Smooth muscle cell of the pulmonary artery (primary cell): Measurements from ENCODE around the gene FAM221B. TPM values are rescaled to one million over a fixed set of nuclear protein-coding genes. Genes with fewer than 3 reads are reported as not detected.

ENCODE experiments used
- total RNA-seq: library from RNA; depleted of rRNA; stranded (reverse); fragments of >200 nt; gene quantifications from 2 replicates; pipeline ENCODE4 v1.2.3, GENCODE V29; 2014

Gene FAM221B, protein sequence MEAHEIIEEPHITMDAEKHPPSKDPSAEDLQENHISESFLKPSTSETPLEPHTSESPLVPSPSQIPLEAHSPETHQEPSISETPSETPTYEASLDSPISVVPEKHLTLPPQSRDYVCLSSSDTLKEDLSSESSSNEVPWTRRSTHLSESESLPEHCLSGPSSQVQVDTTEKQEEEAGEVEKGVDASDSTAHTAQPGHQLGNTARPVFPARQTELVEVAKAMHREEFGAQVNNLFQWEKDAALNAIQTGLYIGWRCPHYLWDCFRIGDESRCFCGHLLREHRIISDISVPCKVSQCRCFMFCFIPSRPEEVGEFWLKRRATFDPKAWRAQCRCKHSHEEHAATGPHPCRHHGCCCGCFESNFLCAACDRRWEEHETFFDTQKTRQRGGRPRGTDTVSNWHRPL
- total RNA-seq, result not detected in 2 replicates

DNA sequence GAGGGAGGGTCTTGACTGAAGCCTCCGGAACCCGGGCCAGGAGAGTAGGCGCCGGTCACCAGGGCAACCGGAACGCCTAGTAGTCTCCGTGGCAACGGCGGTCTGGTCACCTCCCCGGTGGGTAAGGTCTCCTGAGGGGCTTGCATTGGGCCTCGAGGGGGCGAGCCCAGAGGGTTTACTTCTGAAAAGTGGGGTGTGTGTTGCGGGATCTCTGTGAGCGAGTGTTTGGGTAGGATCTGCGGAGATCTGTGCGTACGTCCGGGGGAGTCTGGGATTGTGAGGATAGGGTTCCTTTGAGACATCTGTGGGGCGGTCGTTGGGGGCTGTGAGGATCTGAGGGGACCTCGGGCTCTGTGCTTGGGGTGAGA, at the start of gene FAM221B:
Gene FAM221B, minus strand, starts transcription at position 17 of the 368 bp plus-strand sequence. CDS start 2,571 bp downstream, outside the sequence.

GRCh38 chr9:35870351-35870923, 41.9 kb upstream of the FAM221B start, which contains the start of gene OR13J1:
TSS of gene OR13J1 (minus strand) at chr9:35870401. CDS start at chr9:35870401, 0 bp downstream.

DNA sequence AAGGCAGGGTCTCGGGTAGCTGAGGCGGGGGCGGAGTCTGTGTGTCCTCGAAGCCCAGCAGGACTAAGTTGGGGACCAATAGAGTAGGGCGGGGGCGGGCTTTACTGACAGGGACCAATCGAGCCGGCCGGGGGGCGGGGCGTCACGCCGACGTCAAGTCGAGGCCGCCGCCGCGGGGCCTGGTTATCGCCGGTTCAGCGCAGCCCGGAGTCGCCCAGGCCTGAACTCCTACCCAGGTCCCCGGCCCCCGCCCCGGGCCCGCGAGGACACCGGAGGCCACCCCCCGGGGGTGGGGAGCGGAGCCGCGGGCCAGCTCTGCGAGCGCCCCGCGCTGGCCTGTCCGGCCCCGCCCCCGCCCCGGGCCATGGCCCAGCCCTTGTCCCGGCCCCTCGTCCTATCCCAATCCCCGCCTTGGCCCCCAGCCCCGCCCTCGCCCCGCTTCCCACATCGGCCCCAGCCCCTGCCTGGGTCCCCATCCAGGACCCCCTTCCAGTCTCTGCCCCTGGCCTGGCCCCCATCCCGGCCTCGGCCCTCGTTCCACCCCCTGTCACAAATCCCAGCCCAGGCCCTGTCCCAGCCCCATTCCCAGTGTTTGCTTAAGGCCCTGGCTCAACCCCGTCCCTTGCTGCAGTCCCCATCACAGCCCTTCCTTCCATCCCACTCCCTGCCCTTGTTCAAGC, 692 bp upstream of the FAM221B start, which contains the start of gene TMEM8B:
Gene TMEM8B, plus strand, starts transcription at position 145 of the 680 bp plus-strand sequence. Its CDS starts 220 bp downstream, at position 365.

GRCh38 chr9:35814841-35815543, 13.5 kb downstream of the FAM221B start, which contains the start of gene HINT2:
TSS of gene HINT2 (minus strand) at chr9:35815042. CDS start at chr9:35814979, 63 bp downstream.

DNA sequence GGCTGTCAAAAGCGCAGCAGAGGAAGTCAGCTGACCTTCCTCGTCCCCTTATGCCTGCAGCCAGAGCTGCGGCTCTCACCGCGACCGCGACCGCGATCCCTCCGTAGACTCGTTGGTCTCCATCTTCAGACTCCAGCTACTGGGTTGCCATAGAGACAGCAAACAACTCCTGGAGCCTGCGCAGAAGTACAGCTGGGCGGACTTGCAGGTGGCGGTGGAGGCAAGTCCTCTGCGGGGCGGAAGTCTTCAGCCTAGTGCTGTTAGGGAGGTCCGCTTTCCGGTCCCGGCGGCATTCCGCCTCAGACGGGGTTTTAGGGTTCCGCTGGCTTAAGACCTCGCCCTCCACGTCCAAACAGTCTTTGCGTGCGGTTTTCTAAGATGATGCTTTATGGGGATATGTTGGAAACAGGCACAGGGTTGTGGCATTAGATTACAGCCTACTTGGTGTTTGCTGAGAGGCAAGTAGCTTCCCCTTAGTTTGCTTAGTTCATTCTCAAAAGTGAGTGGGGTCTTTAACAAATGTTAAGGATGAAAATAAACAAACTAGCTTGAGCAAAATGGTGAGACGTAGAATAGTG, 16.4 kb downstream of the FAM221B start, which contains the start of gene SPAG8:
Gene SPAG8, minus strand, starts transcription at position 238 of the 578 bp plus-strand sequence. Its CDS starts 115 bp downstream, at position 123.

DNA sequence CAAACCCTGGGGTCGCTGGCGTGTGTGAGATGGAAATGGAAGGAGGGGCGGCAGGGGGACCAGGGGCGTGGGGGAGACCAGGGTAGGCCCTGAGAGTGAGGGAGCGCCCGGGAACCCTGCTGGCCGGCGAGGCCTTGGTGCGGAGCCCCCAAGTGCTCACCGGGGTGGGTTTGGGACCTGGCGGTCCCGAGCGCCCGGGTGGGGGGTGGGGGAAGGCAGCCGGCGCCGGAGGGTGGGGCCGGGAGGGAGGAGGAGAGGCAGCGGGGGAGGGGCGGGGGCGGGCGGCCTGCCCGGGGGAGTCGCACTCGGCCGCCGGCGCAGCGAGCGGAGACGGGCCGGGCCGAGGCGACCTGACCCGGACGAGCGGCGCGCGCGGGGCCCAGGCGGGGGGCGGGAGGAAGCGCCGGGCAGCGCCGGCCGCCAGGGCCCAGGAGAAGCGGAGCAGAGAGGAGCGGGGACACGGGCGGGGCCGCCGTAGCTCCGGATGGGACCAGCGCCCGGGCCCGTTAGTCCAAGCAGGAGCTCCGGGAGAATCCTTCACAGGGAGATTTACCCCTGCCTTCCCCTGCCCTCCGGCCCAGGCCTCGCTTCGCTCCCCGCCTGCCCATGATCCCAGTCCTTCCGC, 37.1 kb downstream of the FAM221B start, which contains the start of gene NPR2:
Gene NPR2, plus strand, starts transcription at position 295 of the 625 bp plus-strand sequence. CDS start 818 bp downstream, outside the sequence.

Other genes starting within 250 kb of the FAM221B start
- 11.5 and 16.1 TPM in 2 replicates for gene TESK1, start 223.5 kb downstream of the FAM221B start, total RNA-seq
- 0.46 and 0.78 TPM in 2 replicates for gene CD72, start 210.3 kb downstream of the FAM221B start, total RNA-seq
- gene SIT1, start 177.8 kb downstream of the FAM221B start, total RNA-seq, result 0.07 TPM in 1 of 2 replicates, not detected in the other
- 20,891 and 22,749 TPM in 2 replicates for gene RMRP, start 170.7 kb downstream of the FAM221B start, total RNA-seq
- 15.1 and 17.9 TPM in 2 replicates for gene CCDC107, start 170.4 kb downstream of the FAM221B start, total RNA-seq
- gene ARHGEF39, start 163.5 kb downstream of the FAM221B start, total RNA-seq, result 0.26 and 0.83 TPM in 2 replicates
- gene CA9, start 154.8 kb downstream of the FAM221B start, total RNA-seq, result 10.0 and 181 TPM in 2 replicates
- gene TPM2, start 138.8 kb downstream of the FAM221B start, total RNA-seq, result 511 and 885 TPM in 2 replicates
- 616 and 792 TPM in 2 replicates for gene TLN1, start 96.5 kb downstream of the FAM221B start, total RNA-seq
- 62.6 and 72.7 TPM in 2 replicates for gene CREB3, start 96.1 kb downstream of the FAM221B start, total RNA-seq
- 24.0 and 30.9 TPM in 2 replicates for gene GBA2, start 79.5 kb downstream of the FAM221B start, total RNA-seq
- gene RGP1, start 79.4 kb downstream of the FAM221B start, total RNA-seq, result 23.0 and 25.0 TPM in 2 replicates
- gene MSMP, start 74.5 kb downstream of the FAM221B start, total RNA-seq, result 0.43 TPM in 1 of 2 replicates, not detected in the other
- 43.6 and 53.1 TPM in 2 replicates for gene NPR2, start 37.1 kb downstream of the FAM221B start, total RNA-seq
- gene SPAG8, start 16.5 kb downstream of the FAM221B start, total RNA-seq, result 0.91 and 1.3 TPM in 2 replicates
- 11.4 and 11.8 TPM in 2 replicates for gene HINT2, start 13.7 kb downstream of the FAM221B start, total RNA-seq
- 7.0 and 8.5 TPM in 2 replicates for gene TMEM8B, start 496 bp upstream of the FAM221B start, total RNA-seq
- not detected in 2 replicates for gene OR13J1, start 41.7 kb upstream of the FAM221B start, total RNA-seq
- gene HRCT1, start 77.5 kb upstream of the FAM221B start, total RNA-seq, result 0.39 and 0.59 TPM in 2 replicates
- 0.13 and 0.26 TPM in 2 replicates for gene SPAAR, start 80.8 kb upstream of the FAM221B start, total RNA-seq
- not detected in 2 replicates for gene OR2S2, start 129.4 kb upstream of the FAM221B start, total RNA-seq
- 39.0 and 75.2 TPM in 2 replicates for gene RECK, start 208.2 kb upstream of the FAM221B start, total RNA-seq